GM12878 (cell line): ENCODE data around the gene CSNK2A1.

Experiments used
- ATF2 ChIP-seq: IDR thresholded peaks from 2 replicates; pipeline ENCODE4 v1.6.1; 2012; ENCODE audit warnings: low read length, inconsistent platforms
- BHLHE40 ChIP-seq, 2 experiments: fragments of 450-650 bp in 1 of 2; IDR thresholded peaks; 2 replicates each; pipeline ENCODE4 v1.6.1; 2011 to 2017; ENCODE audit warnings: low read depth in 2 of 2, borderline replicate concordance in 1 of 2, improper control_type of control experiment in 1 of 2, low read length in 1 of 2, mild to moderate bottlenecking in 1 of 2
- CREM ChIP-seq: IDR thresholded peaks from 2 replicates; pipeline ENCODE4 v1.6.1; 2014; ENCODE audit warnings: antibody characterized with exemption, low read depth
- CTCF ChIP-seq, 3 experiments: IDR thresholded peaks in 2 of 3; conservative IDR thresholded peaks in 1 of 3; 2 replicates each; pipeline ENCODE4 v1.5.1; 2011; ENCODE audit warnings: low read depth in 3 of 3, low read length in 3 of 3, mild to moderate bottlenecking in 3 of 3, control low read depth in 2 of 3, moderate library complexity in 2 of 3, inconsistent platforms in 1 of 3, mixed read lengths in 1 of 3; ENCODE audit not compliant: control insufficient read depth in 2 of 3, insufficient read depth in 1 of 3; ENCODE audit errors: extremely low read depth in 1 of 3
- MXI1 ChIP-seq: fragments of 150-350 bp; IDR thresholded peaks from 2 replicates; pipeline ENCODE4 v1.6.1; 2011; ENCODE audit warnings: low read depth, mild to moderate bottlenecking, inconsistent platforms, low read length, improper control_type of control experiment
- PAX5 ChIP-seq: IDR thresholded peaks from 2 replicates; pipeline ENCODE4 v1.6.1; 2011; ENCODE audit warnings: low read depth, low read length, borderline replicate concordance
- RAD21 ChIP-seq: IDR thresholded peaks from 2 replicates; pipeline ENCODE4 v1.6.1; 2011; ENCODE audit warnings: mild to moderate bottlenecking, low read depth, low read length, moderate library complexity; ENCODE audit not compliant: insufficient read depth
- STAT1 ChIP-seq: fragments of 450-650 bp; conservative IDR thresholded peaks from 2 replicates; pipeline ENCODE4 v1.6.1; 2014; ENCODE audit warnings: antibody characterized with exemption, mild to moderate bottlenecking
- TCF3 ChIP-seq: IDR thresholded peaks from 2 replicates; pipeline ENCODE4 v1.6.1; 2012; ENCODE audit warnings: low read depth, mild to moderate bottlenecking, low read length, borderline replicate concordance; ENCODE audit not compliant: insufficient read depth
- TF ChIP-seq, protein P1 (sequence below): fragments of 450-650 bp; formaldehyde crosslinking; IDR thresholded peaks from 2 replicates; pipeline ENCODE4 v1.5.0; 2022; ENCODE audit warnings: mild to moderate bottlenecking, missing genetic modification characterization

DNA sequence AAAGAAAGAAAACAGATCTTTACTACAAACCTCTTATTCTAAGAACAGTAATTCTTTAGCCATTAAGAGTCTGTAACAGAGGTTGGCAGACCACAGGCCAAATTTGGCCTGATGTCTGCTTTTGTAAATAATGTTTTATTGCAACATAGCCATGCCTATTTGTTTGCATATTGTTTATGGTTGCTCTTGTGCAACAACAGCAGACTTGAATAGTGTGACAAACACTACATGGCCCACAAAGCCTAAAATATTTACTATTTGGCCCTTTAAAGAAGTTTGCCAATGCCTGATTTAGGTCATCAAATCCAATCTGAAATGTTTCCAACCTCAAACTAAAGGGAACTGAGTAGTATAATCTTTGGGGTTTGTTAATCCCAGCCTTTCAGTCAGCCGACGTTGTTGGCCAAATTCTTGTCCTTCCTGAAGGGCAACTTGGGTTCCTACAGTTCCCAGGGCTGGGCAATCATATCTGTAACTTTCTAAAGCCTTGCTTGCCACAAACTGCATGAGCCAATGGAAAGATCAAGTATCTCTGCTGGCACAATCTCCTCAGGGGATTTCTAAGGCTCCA lies 47.4 kb downstream of the CSNK2A1 start:
- TF ChIP-seq, protein P1, sequence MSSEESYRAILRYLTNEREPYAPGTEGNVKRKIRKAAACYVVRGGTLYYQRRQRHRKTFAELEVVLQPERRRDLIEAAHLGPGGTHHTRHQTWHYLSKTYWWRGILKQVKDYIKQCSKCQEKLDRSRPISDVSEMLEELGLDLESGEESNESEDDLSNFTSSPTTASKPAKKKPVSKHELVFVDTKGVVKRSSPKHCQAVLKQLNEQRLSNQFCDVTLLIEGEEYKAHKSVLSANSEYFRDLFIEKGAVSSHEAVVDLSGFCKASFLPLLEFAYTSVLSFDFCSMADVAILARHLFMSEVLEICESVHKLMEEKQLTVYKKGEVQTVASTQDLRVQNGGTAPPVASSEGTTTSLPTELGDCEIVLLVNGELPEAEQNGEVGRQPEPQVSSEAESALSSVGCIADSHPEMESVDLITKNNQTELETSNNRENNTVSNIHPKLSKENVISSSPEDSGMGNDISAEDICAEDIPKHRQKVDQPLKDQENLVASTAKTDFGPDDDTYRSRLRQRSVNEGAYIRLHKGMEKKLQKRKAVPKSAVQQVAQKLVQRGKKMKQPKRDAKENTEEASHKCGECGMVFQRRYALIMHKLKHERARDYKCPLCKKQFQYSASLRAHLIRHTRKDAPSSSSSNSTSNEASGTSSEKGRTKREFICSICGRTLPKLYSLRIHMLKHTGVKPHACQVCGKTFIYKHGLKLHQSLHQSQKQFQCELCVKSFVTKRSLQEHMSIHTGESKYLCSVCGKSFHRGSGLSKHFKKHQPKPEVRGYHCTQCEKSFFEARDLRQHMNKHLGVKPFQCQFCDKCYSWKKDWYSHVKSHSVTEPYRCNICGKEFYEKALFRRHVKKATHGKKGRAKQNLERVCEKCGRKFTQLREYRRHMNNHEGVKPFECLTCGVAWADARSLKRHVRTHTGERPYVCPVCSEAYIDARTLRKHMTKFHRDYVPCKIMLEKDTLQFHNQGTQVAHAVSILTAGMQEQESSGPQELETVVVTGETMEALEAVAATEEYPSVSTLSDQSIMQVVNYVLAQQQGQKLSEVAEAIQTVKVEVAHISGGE (CRISPR knock-in tag) = no peak
- no peak for TF ChIP-seq STAT1
- TF ChIP-seq ATF2 = no peak
- no peak for TF ChIP-seq CTCF (IDR thresholded peaks at IDR 0.05 in 2 of 3, conservative IDR thresholded peaks at IDR 0.05 in 1 of 3; ENCODE audit: control insufficient read depth in 2 of 3, extremely low read depth in 1 of 3, insufficient read depth in 1 of 3, low read depth in 3 of 3, low read length in 3 of 3)
- no peak for TF ChIP-seq CREM
- TF ChIP-seq RAD21 = no peak
- no peak for TF ChIP-seq MXI1
- no peak for TF ChIP-seq PAX5
- TF ChIP-seq TCF3 = no peak
- no peak for TF ChIP-seq BHLHE40 (IDR thresholded peaks at IDR 0.05; ENCODE audit: borderline replicate concordance in 1 of 2, low read depth in 2 of 2, low read length in 1 of 2)
